G401 (cell line): ENCODE data around the gene FAM168A. TPM values are rescaled to one million over a fixed set of nuclear protein-coding genes. Genes with fewer than 3 reads are reported as not detected.

Experiments
- DNase-seq: peaks from one replicate; pipeline ENCODE4 v3.0.0-alpha.2; 2015; ENCODE audit warnings: low spot score
- in situ Hi-C: cut with HindIII; loops from 2 replicates; pipeline ENCODE4 v1.10.0; 2016; ENCODE audit warnings: low sequenced_read_pairs, mixed read lengths
- total RNA-seq: library from RNA; depleted of rRNA; stranded (reverse); fragments of >200 nt; shearing (Covaris generic); gene quantifications from 2 replicates; pipeline ENCODE4 v1.2.3, GENCODE V29; 2014

Gene FAM168A
- total RNA-seq, 1 experiment from 2014 or later = 16.7 TPM

DNA sequence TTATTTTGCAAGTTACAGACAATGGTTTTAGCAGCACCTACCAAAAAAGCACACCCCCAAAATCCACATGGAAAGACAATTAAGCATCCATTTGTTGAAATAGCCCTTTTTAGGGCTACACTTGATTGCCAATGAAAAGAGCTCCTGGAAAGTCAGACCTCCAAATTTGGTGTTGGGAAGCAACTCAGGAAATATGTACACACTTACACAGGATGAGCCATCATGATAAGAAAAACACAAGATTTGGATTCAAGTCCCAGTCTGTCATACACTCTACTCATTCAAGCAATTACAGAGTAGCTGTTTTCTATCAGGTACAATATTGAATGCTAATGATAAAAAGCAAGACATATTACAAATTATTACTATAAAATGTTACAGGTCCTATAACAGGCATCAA, 31.5 kb downstream of the FAM168A start:
- in situ Hi-C loops = no loop called here
- no peak for DNase-seq

GRCh38 chr11:73565804-73566203, 32.1 kb downstream of the FAM168A start:
- in situ Hi-C loops = no loop called here
- no peak for DNase-seq

- in situ Hi-C loops = no loop called here
- no peak for DNase-seq
Observed at GRCh38 chr11:73564903-73565302, 33.0 kb downstream of the FAM168A start.

GRCh38 chr11:73563539-73564200, 34.2 kb downstream of the FAM168A start:
- DNase-seq = no peak
- in situ Hi-C loops = no loop called here

GRCh38 chr11:73559743-73560142, 38.2 kb downstream of the FAM168A start:
- in situ Hi-C loops = no loop called here

GRCh38 chr11:73556966-73557365, 40.9 kb downstream of the FAM168A start:
- no peak for DNase-seq
- in situ Hi-C loops = no loop called here

More at GRCh38 chr11:73559743-73560142, 38.2 kb downstream of the FAM168A start:
- no peak for DNase-seq

DNA sequence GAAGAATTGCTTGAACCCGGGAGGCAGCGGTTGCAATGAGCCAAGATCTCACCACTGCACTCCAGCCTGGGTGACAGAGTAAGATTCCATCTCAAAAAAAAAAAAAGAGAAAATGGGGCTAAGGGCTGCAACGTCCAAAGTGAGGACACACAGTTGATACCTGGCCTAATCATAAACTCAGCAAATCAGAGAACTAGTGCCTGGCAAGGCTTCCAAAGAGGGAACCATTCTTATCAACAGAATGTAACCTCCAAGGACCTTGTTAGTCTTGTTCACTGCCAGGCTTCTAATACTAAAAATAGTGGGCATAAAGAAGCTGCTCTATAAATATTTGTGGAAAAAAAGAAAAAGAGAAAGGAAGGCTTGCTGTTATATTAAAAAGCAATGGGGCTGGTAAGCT, 42.3 kb downstream of the FAM168A start:
- no peak for DNase-seq
- in situ Hi-C loops = no loop called here

- in situ Hi-C loops = no loop called here
- DNase-seq = no peak
Observed at GRCh38 chr11:73554671-73555320, 43.1 kb downstream of the FAM168A start.

DNA sequence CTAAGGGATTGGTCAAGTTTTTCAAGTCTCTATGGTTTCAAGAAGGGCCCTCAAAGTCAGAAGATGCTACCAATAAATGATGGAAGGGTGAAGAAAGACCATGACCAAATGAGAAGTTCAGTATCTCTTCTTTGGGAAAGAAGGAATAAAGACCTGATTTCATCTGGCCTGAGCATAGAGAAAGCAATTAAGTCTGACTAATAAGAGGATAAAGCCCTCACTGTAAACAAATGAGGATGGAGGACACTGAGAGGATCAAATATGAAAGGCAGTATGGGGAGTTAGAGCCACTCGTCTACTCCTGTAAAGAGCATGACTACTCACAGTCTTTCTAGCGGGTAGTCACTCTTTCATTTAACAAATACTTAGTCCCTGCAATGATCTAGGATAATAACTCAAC, 44.6 kb downstream of the FAM168A start:
- DNase-seq = no peak
- in situ Hi-C loops = no loop called here

- DNase-seq = no peak
- in situ Hi-C loops = no loop called here
Observed at GRCh38 chr11:73551677-73552076, 46.2 kb downstream of the FAM168A start.

DNA sequence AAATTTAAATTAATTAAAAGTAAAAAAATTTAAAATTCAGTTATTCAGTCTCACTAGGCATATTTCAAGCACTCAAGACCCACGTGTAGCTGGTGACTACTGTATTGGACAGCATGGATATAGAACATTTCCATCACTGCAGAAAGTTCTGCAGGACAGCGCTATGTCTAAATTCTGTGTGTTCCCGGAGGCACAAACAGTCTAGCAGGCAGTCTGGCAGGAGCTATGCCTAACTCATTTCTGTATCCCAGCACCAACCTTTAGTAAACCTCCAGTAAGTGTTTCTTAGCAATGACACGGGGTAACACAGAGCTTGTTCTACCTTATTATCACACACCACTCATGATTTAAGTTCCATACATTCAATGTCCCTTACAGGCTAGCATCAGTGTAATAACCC, 48.5 kb downstream of the FAM168A start:
- in situ Hi-C loops = no loop called here

GRCh38 chr11:73547706-73548595, 50.0 kb downstream of the FAM168A start:
- no peak for DNase-seq
- in situ Hi-C loops = no loop called here

More for the DNA sequence above, 48.5 kb downstream of the FAM168A start:
- no peak for DNase-seq

DNA sequence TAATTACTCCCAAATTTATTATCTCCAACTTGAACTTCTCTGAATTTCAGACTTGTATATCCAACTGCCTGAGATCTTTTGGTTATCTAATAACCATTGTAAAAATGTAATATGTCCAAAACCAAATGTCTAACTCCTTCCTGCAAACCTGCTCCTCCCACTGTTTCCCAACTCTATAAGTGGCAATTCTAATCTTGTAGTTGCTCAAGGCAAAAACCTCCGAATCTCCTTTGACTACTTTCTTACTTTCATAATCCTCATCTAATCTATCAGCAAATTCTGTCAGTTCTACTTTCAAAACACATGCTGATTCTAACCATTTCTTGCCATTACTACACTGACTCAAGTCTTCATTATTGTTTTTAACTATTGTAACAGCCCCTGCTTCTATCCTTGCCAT, 55.7 kb downstream of the FAM168A start:
- no peak for DNase-seq
- in situ Hi-C loops = no loop called here

DNA sequence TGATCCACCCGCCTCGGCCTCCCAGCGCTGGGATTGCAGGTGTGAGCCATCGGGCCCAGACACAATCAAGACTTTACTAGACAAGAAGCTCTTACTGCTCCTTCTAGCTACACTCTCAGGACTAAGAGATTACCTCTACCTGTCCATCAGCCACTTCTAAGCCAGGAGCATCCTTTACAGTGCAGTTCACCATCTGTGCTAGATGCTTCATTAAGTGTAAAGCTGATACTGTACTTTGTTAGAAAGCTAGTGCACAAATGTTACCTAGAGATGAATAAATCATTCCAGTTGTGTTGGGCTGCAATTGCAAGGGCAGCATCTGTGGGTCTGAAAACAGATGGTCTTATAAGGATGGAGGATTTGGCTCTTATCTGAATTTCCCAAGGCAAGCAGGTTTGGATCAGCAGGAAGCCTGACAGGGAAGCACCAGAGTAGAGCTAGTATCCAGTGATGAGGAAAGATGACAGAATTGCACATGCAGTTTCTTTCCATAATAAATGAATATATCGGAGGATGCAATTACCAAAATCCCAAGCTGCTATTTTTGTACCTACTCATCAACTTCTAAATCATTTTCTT, 58.3 kb downstream of the FAM168A start:
- in situ Hi-C loops = no loop called here
- DNase-seq = peak; percentile 83

DNA sequence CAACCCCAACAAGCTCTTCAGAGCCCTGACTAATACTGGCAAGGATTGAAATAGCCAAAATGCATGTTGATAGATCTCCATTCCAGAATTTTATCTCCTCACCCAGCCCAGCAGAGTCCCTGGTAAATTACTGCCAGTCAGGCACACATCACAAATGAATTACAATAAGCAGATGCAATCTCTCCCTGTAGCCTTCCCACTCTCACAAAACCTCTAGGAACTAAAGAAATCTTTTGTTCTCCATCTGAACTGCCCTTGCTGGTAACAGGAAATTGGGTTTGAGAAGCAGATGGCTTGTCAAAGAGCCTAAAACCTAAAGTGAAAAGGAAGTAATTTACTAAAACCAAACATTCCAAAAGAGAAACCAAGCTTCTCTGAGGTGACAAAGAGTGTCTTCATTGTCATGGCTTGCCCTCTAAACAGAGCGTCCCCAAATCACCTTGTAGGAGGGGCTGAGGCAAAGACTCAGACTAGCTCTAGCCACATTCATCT, 59.5 kb downstream of the FAM168A start:
- DNase-seq = peak; percentile 73
- in situ Hi-C loops = no loop called here

DNA sequence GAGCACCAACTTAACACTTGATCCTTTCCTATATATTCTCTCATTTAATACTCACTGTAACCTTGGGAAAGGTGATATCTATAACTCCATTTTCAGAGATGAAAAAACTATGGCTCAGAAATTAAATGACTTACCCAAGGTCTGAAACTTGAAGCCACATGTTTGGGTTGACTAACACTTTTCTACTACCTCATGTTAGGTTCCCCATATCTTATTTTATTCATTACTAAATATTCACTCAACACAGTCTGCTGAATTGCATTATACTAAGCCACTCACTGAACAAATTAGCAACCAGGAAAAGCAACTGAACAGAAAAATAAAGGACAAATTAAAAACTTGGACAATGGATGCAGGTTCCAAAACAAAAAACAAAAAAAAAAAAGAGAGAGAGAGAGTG, 59.9 kb downstream of the FAM168A start:
- in situ Hi-C loops = no loop called here
- DNase-seq = no peak

GRCh38 chr11:73536961-73537360, 61.0 kb downstream of the FAM168A start:
- in situ Hi-C loops = no loop called here

GRCh38 chr11:73532310-73532709, 65.6 kb downstream of the FAM168A start:
- in situ Hi-C loops = no loop called here

More at GRCh38 chr11:73536961-73537360, 61.0 kb downstream of the FAM168A start:
- DNase-seq = no peak

DNA sequence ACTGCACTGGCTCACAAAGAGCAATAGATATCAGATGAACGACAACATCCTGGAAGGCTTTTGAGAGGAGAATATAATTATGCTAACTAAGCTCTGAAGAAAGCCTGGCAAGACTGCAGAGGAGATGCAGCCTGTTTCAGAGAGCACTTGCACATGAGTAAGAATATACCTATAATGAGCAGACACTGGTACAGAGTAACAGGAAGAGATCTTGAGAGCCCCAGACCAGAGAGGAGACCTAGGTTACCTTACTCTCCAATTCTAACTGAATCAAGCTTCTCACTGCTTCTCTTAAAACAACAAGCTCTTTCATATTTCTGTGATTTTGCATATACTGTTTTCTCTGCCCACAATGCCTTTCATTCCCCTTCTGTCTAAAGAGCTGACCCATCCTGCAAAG, 66.5 kb downstream of the FAM168A start:
- DNase-seq = no peak
- in situ Hi-C loops = no loop called here

More at GRCh38 chr11:73532310-73532709, 65.6 kb downstream of the FAM168A start:
- no peak for DNase-seq
